OCI-M2 (cell line): Measurements from ENCODE around the gene PI3.
"Not testable (repeated sequence)": the region's sequence is repeated elsewhere in the genome, so short reads cannot be mapped to it uniquely, and the experiment has no call there.

Experiments
- DNase-seq: peaks from one replicate; lab custom pipeline; 2025; ENCODE audit not compliant: unreplicated experiment; lab: John Stamatoyannopoulos, UW

Gene PI3, protein sequence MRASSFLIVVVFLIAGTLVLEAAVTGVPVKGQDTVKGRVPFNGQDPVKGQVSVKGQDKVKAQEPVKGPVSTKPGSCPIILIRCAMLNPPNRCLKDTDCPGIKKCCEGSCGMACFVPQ

DNA sequence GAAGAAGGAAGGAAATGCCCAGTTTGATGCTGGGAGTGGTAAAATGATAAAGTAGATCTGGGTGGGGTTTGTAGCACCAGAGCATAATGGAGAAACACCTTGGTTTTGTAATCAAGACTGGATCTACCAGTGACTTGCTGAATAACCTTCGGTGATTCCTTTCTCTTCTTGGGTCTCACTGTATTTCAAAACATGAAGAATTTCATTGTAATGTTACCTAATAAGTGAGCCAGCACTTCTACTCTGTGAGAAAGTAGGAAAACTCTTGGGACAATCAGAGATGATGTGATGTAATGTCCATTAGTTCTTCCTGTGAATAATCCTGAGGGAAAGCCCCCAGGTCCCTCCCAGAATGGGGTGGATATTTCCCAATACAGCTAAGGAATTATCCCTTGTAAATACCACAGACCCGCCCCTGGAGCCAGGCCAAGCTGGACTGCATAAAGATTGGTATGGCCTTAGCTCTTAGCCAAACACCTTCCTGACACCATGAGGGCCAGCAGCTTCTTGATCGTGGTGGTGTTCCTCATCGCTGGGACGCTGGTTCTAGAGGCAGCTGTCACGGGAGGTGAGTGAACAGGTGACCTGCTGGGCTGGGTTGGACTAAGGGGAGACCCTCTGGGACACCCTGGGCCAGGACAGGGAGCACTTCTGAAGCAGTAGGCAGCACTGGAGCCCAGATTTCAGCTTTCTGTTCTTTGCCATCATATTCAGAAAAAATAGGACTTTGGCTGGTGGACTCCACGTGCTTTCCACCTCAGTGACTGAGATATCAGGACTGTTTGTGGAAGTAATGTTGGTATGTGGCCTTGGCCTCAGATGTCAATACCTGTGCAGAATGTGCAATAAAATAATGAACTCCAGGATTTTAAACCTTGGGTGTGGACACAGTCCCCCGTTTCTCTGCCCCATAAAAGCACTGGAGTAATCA is at the start of gene PI3:
Gene PI3, plus strand, starts transcription at position 469 of the 931 bp plus-strand sequence. Its CDS starts 21 bp downstream, at position 490.
- DNase-seq = no peak

GRCh38 chr20:45128099-45128498 is 46.6 kb upstream of the PI3 start:
- no peak for DNase-seq

DNA sequence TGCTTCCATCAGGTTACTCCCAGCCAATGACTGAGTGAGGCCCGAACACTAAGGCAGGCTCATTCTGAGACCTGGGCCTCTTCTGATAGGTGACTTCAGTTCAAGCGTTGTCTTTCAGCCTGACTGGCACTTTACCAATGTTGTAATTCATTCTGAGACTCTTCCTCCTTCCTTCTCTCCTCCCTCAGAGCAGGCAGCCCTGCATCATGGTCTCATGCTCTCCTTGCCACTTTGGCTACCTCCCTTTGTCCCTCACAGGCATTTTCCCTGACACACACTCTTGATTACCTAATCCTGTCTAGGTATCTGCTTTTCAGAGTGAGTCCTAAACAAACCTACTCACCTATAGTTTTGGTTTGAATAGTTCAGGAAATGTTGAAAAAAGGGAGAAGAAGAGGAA is 37.8 kb upstream of the PI3 start:
- no peak for DNase-seq

GRCh38 chr20:45138561-45139300 is 36.0 kb upstream of the PI3 start:
- DNase-seq = no peak

GRCh38 chr20:45139733-45140375 is 34.8 kb upstream of the PI3 start:
- DNase-seq = not testable (repeated sequence)

DNA sequence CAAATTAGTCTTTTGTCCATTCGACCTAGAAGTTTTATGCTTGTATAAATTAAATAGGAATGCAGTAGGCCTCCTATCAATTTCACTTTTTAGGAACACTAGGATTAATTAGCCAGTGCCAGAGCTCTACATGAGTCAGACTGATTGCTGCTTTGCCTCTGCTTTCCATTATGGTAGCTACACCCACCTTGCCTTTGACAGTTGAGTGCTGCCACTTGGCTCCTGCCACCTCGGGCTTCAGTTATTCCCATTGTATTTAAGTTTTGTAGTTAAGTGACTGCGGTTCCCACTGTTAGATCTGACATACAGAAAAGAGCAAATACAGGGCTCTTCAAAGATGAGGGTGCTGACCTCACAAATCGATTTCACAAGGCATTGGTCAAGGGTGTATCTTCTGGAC is 33.9 kb upstream of the PI3 start:
- DNase-seq = no peak

- no peak for DNase-seq
Measured at GRCh38 chr20:45149062-45149461, 25.6 kb upstream of the PI3 start.

- no peak for DNase-seq
Measured at GRCh38 chr20:45152405-45152804, 22.3 kb upstream of the PI3 start.

GRCh38 chr20:45153147-45153546 is 21.6 kb upstream of the PI3 start:
- no peak for DNase-seq

GRCh38 chr20:45153752-45154151 is 20.9 kb upstream of the PI3 start:
- DNase-seq = no peak

DNA sequence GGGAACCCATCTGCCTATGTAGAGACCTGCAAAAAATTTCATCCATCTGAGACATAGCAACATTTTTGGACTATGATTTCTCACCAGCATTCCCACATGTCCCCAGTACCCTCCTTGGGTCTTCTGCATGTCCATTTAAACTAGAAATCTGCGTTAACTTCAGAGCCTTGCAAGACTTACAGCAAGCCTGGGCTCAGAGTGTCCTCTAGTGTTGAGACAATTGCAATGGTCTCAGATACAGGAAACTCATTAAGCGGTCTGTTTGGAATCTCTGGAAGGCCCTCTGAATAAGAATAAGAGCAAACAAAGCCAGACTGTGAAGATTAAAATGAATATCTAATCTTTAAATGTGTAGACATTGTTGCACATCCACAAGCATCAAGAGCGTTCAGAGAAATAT is 20.5 kb upstream of the PI3 start:
- DNase-seq = no peak

DNA sequence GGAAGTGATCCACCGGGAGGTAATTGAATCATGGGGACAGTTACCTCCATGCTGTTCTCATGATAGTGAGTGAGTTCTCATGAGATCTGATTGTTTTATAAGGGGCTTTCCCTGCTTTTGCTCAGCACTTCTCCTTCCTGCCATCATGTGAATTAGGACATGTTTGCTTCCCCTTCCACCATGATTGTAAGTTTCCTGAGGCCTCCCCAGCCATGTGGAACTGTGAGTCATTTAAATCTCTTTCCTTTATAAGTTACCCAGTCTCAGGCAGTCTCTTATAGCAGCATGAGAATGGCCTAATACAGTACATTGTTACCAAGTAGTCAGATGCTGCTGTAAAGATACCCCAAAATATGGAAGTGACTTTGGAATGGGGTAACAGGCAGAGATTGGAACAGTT is 19.9 kb upstream of the PI3 start:
- not testable (repeated sequence) for DNase-seq

GRCh38 chr20:45156713-45157112 is 18.0 kb upstream of the PI3 start:
- DNase-seq = no peak

DNA sequence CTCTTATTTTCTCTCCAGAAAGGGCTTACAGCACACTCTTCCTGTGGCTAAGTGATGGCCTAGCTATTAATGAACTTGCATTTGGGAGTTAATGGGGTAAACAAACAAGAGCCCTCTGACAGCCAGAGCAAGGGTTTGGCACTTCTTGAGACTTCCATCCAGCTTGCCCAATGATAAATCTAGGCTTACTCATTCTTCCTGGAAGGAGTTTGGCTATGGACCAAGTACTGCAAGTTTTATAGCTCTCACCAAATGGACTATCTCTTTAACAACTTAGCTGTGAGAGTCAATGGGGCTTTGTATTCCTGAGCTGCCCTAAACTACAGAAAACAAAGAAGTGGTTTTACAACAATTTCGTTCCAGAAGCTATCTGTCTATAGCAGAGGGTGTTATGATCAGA is 16.7 kb upstream of the PI3 start:
- DNase-seq = no peak

- no peak for DNase-seq
Measured at GRCh38 chr20:45163083-45163803, 11.5 kb upstream of the PI3 start.

GRCh38 chr20:45164906-45165305 is 9.8 kb upstream of the PI3 start:
- DNase-seq = no peak

GRCh38 chr20:45173522-45173921 is 1.2 kb upstream of the PI3 start:
- no peak for DNase-seq

DNA sequence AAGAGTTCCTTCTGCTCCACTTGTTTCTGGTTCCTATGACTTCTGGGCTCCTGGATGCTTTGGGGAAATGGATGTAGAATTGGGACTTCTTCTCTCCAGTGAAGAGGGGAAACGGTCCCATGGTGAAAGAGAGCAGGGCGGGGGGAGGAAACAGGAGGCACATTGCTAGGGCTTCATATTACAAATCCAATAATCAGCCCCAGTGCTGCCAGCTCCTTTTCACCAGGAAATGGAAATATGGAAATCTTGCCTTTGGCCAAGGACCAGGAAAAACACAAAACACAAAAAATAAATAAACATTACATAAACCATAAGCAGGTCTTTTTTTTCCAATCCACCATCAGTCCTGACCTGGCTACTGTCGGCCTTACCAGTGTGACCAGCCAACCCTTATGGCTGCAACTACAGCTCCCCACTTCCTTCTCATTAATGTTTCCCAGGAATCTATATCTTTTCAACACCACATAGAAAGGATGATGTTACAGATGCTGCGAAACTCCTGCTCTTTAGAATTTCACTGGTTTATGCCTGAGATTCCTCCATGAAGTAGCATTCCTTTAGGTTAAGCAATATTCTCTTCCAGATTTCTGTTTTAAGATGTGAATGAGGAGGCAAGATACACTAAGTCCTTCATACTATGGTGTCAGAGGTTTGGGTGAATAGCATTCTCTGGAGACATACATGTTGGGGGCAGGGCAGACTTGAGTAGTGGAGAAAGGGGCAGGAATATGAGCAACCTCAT is 2.0 kb downstream of the PI3 start:
- no peak for DNase-seq

- no peak for DNase-seq
Measured at GRCh38 chr20:45179166-45179565, 4.5 kb downstream of the PI3 start.

DNA sequence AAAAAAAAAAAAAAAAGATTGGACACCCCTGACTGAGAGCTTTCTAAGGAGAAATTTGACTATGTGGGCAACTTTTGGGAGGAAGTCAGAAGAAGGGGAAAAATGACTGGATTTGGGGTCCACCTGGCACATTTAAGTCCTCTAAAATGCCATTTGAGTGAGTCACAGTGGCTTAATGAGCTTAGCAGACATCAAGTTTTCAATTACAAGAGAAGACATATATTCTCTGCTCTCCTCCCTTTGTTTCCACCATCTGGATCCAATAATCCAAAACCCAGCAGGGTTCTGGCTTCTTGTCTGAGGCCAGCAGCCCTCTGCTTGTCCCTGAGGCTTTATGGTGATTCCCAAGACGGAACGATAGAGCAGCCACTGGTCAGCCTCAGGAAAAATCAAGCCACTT is 6.9 kb downstream of the PI3 start:
- no peak for DNase-seq
